ENCODE measurements around the gene SLC22A2.

DNA sequence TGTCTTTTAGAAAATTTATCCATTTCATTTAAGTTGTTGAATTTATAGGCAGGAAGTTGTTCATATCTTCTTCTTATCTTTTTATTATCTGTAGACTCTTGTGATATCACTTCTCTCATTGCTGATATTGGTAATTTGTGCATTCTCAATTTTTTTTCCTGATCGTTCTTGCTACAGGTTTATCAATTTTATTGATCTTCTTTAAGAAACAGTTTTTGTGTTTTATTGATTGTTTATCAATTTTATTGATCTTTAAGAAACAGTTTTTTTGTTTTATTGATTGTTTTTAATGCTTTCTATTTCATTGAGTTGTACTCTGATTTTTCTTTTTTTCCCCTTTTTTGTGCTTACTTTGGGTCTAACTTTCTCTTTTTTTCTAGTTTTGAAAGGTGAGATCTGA lies 23.8 kb upstream of the SLC22A2 start:
- TF ChIP-seq, protein P1, sequence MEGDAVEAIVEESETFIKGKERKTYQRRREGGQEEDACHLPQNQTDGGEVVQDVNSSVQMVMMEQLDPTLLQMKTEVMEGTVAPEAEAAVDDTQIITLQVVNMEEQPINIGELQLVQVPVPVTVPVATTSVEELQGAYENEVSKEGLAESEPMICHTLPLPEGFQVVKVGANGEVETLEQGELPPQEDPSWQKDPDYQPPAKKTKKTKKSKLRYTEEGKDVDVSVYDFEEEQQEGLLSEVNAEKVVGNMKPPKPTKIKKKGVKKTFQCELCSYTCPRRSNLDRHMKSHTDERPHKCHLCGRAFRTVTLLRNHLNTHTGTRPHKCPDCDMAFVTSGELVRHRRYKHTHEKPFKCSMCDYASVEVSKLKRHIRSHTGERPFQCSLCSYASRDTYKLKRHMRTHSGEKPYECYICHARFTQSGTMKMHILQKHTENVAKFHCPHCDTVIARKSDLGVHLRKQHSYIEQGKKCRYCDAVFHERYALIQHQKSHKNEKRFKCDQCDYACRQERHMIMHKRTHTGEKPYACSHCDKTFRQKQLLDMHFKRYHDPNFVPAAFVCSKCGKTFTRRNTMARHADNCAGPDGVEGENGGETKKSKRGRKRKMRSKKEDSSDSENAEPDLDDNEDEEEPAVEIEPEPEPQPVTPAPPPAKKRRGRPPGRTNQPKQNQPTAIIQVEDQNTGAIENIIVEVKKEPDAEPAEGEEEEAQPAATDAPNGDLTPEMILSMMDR (conservative IDR thresholded peaks at IDR 0.05 in 1 of 2, IDR thresholded peaks at IDR 0.05 in 1 of 2; ENCODE audit: low read depth in 1 of 2, low read length in 2 of 2) = no peak
- no peak for TF ChIP-seq EZH2 (IDR thresholded peaks at IDR 0.05; ENCODE audit: low read length, missing control alignments)

Measured in fibroblast of lung (primary cell).